ENCODE measurements around the gene SFI1.
A peak's percentile ranks its signal among the peaks of the same experiment; 100 is the strongest.
"Not testable (repeated sequence)": the region's sequence is repeated elsewhere in the genome, so short reads cannot be mapped to it uniquely, and the experiment has no call there.

The SFI1 gene

DNA sequence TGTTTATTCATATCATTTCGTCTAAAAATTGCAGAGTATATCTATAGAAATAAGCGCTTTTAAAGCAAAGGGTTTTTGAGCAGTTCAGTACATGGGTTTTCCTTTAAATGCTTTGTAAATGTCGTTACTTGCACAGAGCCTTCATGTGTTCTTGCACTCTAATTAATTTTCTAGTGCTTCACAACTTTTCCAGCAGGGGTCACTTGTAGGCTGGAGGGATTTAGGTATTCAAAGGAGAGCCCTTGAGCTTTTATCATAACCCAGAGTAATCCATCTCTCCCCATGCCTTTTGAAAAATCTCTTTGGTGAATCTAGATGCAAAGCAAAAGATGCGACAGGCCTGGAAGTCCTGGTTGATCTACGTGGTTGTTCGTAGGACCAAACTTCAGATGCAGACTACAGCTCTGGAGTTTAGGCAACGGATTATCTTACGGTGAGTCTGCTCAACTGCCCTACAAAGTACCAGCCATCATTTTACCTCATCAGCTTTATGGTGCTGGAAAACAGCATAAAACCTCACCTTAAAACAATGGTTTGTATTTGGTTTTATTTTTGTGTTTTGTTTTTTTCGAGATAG lies 60.4 kb downstream of the SFI1 start:
- no peak for DNase-seq

DNA sequence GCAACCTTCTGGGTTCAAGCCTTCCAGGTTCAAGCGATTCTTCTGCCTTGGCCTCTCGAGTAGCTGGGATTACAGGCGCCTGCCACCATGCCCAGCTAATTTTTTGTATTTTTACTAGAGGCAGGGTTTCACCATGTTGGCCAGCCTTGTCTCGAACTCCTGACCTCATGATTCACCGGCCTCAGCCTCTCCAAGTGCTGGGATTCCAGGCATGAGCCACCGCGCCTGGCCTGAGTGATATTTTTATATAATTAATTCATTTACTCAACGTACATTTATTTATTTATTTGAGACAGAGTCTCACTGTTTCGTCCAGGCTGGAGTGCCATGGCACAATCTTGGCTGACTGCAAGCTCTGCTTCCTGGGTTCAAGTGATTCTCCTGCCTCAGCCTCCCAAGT lies 62.2 kb downstream of the SFI1 start:
- DNase-seq: not testable (repeated sequence)

DNA sequence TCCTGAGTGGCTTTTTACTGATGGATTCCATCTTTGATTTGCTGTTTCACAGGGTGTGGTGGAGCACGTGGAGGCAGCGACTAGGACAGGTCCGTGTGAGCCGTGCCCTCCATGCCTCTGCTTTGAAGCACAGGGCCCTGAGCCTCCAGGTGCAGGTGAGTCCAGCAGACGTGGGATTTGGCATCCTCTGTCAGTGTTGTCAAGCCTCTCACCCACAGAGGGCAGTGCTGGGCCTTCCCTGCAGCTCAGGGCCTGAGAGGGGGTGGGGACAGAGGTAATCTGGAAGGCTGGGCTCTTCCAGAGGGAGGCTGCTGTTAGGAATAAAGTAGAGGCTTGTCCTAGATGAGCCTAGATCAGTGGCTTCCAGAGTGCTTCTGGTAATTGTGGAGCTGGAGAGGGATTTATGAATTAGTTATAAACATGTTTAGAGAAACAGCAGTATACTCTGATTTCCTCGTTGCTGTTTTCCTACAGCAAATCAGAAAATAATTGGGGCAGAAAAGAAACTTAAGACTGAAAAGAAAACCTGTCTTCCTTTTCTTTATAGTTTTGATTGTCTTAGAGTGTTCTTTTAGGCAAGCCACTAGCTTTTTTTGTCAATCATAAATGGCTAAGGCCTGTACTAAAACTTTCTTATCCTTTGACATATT lies 65.0 kb downstream of the SFI1 start:
- peak; percentile 46 to 47 for DNase-seq

DNA sequence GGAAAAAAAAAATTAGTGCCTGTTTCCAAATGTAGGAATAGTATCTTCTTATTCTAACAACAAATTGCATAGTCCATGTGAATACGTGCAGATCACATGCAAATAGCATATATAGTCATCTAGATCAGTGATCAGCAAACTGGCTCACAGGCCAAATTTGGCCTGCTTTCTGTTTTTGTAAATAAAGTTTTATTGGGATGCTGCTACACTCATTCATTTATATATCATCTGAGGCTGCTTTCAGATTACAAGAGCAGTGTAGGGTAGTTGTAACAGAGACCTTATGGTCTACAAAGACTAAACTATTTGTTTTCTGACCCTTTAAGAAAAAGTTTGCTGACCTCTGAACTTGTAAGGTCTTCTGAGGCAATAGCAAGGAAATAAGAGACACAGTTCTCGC lies 65.6 kb downstream of the SFI1 start:
- DNase-seq: no peak

DNA sequence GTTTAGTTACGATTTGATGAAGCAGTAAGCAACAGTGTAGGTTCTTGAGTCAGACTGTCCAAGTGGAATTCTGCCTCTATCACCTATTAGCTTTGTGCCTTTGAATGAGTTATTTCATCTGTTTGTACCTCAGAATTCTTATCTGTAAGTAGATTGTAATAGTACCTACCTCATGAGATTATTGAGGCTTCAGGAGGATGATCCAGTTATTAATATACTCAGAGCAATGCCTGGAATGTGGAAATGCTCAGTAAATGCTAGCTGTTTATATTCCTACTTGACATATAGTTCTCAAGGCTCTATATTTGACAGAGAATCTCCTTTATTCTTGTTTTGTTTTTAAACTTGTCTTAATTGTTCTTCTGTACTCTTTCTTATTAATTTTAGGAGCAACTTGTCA lies 70.1 kb downstream of the SFI1 start:
- no peak for DNase-seq

DNA sequence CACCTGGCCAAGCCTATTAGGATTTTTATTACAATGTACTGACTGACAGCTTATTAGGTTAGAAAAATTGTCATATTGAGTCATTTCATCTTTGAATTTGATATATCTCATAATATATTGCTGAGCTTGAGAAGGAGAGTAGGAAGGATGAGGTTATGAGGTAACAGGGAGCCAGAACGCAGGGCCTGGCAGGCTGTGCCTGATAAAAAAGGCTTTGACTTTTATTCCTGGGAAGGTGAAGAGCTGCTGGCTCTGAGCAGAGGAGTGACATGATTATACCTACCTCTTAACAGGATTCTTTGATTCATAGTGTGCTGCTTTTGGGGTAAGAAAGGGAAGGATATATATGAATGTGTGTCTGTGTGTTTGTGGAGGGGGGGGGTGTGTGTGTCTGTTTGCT lies 70.9 kb downstream of the SFI1 start:
- DNase-seq: no peak

DNA sequence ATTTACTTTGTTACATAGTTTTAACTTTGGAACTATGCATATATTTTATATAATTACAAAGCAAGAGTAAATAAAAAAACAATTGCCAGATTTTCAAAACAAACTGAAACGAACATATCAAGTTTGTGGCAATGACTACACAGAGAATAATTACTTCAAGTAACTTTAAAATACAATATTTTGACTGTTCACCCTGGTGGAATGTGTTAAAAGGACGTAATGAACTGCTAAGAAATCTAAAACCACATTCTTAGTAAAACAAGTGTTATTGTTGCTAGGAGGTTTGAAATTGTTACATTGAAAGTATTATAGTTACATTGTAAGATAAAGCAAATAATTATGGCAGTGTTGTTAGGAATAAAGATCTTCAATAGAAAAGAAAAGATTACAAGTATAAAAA lies 71.4 kb downstream of the SFI1 start:
- no peak for DNase-seq

DNA sequence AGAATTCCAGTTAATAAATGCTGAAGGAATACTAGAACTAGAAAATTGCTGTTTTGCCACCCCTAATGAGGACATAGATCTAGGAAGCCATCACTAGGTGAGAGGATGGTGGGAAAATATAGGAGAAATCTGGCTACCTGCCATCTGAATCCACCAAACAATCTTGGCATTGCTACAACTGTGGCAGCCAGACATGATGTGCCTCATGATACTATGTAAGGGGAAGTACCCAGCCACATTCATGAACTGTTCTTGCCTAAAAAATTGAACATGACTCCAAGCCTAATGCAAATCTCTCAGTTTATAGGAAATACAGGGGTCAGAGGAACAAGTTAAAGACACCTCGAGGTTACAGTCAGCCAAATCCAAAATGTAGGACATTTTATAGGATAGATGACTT lies 72.8 kb downstream of the SFI1 start:
- no peak for DNase-seq

DNA sequence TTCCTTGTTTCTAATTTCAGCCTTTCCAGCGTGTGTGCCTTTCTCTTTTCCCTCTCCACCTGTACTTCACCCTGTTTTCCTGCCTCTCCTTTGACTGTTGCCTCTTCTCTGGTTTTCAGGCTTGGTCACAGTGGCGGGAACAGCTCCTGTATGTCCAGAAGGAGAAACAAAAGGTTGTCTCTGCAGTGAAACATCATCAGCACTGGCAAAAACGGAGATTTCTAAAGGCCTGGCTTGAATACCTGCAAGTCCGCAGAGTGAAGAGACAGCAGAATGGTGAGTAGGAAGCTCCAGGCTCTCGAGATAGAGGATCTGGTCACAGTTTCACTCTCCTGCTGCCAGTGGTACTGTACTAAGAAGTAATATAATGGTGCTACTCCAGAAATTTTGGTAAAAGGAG lies 76.6 kb downstream of the SFI1 start:
- DNase-seq: no peak

DNA sequence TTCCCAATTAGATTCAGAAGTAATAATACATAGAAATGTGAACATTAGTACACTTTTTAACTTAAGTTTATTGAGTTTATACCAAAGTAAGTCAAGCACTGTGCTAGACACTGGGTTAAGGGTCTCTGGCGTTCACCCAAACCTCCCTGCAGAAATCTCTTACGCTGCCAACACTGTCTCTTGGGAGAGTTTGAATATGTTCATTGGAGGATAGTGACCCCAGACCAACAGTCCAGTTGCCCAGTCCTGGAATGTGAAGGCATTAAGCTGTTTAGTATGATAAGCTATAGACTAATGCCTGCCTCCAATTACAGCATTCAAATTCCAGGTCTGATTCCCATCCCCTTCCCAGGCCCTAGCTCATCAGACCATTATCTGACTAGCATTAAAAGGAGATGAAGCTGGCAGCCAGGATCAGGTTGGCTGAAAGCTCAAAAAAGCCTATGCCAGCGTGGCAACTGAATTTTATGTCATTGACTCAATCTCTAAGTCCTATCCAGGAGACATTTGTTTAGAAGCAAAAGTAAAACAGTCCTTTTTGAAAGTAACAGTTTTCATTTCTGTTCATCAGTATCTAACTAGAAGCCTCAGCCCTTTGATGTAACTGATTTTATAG lies 77.8 kb downstream of the SFI1 start:
- no peak for DNase-seq

DNA sequence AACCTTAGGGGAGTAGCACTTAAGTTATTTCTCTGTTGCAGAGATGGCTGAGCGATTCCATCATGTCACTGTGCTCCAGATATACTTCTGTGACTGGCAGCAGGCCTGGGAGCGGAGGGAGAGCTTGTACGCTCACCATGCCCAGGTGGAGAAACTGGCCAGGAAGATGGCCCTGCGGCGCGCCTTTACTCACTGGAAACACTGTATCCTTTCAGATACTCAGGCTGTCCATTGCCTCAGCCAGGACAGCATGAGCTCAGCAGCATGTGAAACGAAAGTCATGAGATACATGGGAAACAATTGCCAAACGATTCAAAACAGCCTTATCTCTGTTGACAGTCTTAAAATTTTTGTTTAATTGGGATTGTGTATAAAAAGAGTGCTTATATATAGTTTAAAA lies 78.9 kb downstream of the SFI1 start:
- DNase-seq: no peak

DNA sequence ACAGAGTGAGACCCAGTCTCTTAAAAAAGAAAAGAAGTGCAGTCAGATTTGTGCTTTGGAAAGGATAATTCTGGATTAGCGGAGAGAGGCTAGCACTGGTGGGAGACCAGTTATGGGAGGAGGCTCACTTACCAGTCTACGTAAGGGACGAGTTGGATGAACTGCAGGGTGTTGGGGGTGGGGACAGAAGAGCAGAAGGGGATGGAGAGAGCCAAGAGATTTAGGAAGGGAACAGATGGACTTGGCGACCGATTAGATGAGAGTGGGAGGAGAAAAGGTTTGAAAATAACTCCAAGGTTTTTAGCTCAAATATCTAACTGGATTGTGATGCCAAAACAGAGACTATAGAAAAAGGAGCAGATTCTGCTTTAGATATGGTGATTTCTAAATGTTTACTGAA lies 81.4 kb downstream of the SFI1 start:
- DNase-seq: no peak

DNA sequence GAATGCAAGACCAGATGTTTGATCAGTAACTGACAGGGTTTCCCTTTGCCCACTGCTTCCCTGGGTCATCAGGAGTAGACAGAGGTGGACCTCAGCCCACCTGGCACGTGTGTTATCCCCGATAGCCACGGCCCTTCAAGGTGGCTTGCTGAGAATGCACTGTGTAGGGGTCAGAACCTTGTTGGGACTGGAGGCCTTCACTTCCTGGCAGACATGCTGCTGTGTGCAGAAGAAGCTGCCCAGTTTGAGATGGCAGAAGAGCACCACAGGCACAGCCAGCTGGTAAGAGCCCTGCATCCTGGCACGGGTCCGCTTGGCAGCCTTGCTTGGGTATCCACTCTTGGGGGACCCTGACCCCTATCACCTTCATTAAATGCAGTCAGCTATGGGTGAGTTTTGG lies 81.8 kb downstream of the SFI1 start:
- no peak for DNase-seq

DNA sequence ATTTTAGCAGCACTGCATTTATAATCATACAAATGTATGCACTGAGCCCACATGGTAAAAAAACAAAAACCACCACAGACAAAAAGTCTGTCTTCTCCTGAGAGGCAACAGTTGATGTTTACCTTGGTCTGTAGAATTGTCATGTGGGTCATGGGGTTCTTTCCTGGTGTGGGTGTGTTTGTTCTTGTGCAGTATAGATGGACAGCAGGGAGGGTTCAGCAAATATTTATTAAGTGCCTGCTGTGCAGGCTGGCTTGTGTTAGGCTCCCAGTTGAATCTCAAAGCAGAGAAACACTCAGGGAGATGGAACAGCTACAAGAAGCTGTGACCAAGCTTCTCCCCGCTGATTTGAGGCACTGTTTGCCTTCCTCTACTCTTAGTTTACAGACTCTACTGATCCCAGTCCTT lies 83.5 kb downstream of the SFI1 start:
- no peak for DNase-seq

DNA sequence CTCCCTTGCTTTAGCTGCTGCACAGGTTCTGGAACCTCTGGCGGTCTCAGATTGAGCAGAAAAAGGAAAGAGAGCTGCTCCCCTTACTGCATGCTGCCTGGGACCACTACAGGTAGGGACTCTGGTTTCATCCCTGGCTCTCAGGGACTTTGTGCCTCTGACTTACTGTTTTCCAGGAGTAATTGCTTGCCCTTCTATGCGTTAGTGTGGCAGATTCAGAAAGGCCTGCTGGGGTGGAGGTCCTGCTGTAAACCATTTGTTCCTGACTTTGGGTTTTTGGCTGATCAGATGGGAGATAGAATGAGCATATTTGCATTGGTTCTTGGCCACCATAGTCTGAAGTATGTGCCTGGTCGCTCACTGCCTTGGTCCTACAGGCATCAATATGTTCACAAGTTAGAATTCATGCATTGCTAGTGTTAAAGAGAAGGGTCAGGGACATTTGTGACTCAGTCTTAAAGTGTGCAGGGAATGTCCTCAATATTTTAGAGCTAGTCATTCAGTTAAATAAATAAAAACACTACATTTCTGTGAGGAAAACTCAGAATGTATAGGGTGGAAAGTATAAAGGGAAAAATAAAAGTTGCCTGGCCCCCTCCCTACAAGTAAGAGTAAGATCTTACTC lies 87.6 kb downstream of the SFI1 start:
- no peak for DNase-seq

DNA sequence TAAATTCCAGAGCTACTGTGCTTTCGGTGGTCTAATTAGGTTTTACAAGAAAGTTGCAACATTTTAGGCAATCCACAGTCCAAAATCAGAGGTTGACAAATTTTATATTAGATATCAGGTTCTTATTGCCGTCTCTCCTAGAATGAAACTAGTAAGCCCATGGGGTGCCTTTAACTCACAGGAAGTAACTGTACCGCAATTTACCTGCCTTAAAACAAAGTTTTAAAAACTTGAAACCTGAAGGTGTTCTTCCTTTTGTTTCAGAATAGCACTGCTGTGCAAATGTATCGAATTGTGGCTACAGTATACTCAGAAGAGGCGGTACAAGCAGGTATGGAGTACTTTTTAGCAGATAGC lies 88.4 kb downstream of the SFI1 start:
- no peak for DNase-seq

DNA sequence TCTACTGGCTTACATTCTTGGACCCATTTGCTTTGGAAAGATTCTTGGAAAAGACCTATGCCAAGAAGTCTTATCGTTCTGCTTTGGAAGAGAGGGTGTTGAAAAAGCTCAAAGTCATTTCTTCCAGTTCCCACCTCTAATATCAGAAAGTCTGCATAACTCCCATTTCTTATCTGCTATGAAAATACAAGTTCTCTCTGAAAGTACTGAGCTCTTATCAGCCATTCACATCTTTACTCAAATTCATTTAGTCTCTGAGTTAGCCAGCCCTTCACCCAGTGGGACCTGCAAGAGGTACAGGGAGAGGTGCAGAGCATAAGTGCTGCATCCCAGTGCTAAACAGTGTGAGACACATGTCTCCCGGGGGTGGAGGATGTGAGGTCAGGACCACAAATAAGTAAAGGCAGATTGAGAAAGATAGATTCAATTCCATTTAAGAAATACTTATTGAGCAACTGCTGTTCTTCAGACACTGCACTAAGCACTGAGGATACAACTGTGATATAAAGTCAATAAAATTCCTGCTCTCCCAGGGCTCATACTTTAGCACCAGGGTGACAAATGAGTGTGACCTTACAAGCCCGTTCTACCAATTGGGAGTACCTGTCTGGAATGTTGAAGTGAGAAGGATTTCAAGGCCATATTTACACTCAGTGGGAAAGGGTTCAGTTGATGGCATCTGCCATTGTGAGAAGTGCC lies 89.0 kb downstream of the SFI1 start:
- DNase-seq: peak; percentile 15

DNA sequence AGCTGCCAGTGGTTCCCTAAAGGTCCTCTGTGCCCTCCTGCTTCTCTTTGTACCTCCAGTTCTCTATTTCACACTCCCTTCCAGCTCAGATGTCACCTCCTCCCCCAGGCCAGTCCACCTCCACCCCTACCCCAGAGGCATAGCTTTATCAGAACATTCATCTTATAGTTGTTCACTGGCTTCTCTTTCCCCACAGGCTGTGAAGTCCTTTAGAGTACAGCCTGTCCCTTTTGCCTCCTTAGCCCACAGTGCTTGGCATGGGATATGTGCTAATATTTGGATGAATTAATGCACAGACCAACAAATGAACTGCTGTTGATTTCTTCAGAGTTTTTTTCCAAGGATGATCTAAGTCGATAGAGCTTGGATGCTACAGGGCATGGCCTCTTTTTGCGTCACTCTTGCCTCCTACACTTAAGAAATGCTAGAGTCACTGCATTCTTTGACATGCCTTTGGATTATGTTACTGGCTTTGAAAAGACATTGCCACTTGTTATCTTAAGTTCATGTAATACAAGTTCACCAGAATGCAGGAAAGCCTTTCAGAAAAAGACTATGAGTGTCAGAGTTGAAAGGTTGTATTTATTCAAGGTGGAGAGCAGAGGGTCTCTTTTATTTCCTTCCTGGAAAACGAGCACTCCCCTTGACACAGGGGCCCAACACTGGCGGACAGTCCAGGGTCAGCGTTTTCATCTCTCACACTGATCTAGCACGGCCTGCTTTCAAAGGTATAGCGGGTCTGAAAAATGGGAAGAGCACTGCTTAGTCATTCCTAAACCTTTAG lies 90.0 kb downstream of the SFI1 start:
- DNase-seq: no peak

DNA sequence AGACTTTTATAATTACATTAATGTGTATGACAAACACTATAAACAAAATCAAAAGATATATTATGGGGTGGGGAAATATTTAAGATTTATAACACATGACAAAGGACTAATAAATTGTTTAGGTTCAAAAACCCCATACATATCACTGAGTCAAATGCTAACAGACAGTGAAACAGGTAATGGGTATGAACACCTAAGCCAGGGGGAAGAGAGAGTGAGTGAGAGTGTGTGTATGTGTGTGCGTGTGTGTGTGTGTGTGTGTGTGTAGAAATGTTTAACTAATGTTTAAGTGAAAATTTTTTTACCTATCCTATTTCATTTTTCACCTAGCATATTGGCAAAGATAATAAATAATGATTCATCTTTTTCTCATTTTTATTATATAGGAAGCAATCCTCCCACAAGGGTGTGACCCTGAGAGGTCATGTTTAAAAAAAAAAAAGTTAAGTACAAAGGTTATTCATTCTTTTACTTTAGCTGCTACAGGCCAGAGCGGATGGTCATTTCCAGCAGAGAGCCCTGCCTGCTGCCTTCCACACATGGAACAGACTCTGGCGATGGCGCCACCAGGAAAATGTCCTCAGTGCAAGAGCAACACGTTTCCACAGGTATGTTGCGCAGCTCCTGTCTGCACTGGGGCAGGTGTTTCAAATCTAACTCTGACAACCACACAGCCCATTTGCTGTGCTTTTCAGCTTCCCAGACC lies 92.8 kb downstream of the SFI1 start:
- no peak for DNase-seq

DNA sequence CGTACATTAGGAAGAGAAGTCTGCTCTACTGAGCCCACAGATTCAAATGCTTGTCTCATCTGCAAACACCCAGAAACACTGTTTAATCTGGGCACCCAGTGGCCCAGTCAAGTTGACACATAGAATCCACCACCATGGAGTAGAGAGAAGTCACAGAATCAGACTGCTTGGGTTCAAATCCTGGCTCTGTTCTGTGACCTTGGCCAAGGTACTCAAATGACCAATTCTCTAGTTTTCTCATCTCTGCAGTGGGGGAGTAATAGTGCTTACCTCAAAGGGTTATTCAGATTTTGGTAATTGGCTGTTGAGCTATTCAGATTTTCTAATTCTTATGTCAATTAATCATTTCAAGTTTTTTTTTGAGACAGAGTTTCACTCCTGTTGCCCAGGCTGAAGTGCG lies 93.8 kb downstream of the SFI1 start:
- DNase-seq: not testable (repeated sequence)

DNA sequence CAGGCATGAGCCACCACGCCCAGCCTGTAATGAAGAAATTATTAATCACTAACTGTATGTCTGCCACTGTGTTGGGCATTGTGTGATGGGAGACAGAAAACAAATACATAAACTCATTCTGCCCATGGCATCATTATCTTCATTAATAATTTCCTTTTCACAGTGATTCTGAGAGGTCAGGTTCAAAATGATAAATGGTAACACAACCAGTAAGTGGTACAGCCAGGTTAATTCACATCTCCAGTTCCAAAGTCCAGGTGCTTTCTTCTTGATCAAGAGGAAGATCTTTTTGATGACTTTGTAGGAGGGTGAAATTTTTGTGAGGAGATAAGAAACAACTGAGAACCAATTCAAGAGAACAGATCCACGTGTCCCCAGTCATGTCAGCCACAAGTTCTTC lies 98.9 kb downstream of the SFI1 start:
- DNase-seq: no peak

DNA sequence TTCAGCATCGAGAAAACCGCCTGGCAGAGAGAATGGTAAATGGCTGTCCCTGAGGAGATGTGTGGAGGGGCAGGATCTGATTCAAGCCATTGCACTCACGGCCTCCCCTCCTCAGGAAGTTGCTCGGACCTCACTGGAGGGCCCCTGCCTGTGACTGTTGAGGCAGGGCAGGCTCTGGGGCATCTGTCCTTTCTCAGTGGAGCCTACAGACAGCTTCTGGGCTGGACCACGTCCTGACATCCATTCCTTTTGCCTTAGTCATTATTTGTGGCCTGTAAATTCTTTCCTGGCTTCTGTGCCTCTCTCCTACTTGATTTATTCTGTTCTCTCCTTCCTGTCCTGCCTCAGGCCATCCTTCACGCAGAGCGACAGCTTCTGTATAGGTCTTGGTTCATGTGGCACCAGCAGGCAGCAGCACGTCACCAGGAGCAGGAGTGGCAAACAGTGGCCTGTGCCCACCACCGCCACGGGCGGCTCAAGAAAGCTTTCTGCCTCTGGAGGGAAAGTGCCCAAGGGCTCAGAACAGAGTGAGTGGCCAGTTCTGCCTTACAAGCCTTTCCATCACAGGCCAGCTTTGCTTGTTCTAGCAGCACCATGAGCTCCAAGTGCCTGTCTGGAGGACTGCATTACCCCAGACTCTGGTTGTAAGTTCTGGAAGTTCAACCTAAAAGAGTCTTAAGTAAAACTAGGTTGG lies 106.1 kb downstream of the SFI1 start:
- DNase-seq: no peak
